AG04449 (cell line): ENCODE results near the gene MSRB1.

Experiments
- CTCF ChIA-PET: fragments of 350-600 bp; formaldehyde crosslinking; extraction: SDS; loops from one replicate; lab custom pipeline; 2021; ENCODE audit warnings: antibody characterized with exemption; lab: Yijun Ruan, JAX
- POLR2A ChIA-PET: fragments of 400-600, 350-600 bp; formaldehyde crosslinking; extraction: SDS; loops from one replicate; lab custom pipeline; 2020; ENCODE audit warnings: antibody characterized with exemption, inconsistent platforms; lab: Yijun Ruan, JAX
- DNase-seq: peaks from one replicate; pipeline ENCODE4 v3.0.0-alpha.2; 2010; ENCODE audit warnings: low read depth, low spot score
- H3K4me3 ChIP-seq: 2 replicates; pipeline ENCODE4 v1.5.1; 2011; ENCODE audit warnings: low read depth, mild to moderate bottlenecking, control low read depth, low read length
- CTCF ChIP-seq: IDR thresholded peaks from one replicate; pipeline ENCODE4 v1.5.1; 2011; ENCODE audit warnings: mild to moderate bottlenecking, moderate library complexity, low read length, control low read depth, inconsistent platforms; ENCODE audit not compliant: insufficient read depth; ENCODE audit errors: missing control alignments

Gene MSRB1

GRCh38 chr16:1890024-1890707 is 52.8 kb downstream of the MSRB1 start:
- POLR2A ChIA-PET: no interaction called here
- no peak for DNase-seq
- H3K4me3 ChIP-seq: no peak overlapping the region
- TF ChIP-seq CTCF: no peak
- CTCF ChIA-PET: interaction anchor here (1.2 to 2.5 kb wide), 2 partner anchors 11 to 13 kb away, joined by 3 to 7 read pairs; no protein-coding TSS in a partner anchor
